Left ventricle myocardium inferior (tissue), 1 donor: ENCODE results near the gene PCNX2. TPM values are rescaled to one million over a fixed set of nuclear protein-coding genes. Genes with fewer than 3 reads are reported as not detected.

Source experiments
- DNase-seq: peaks from one replicate; pipeline ENCODE4 v3.0.0-alpha.2; 2020
- H3K27ac ChIP-seq: fragments of 200-600 bp; replicated peaks from 2 replicates; pipeline ENCODE4 v1.8.0; 2021
- H3K27me3 ChIP-seq: fragments of 200-600 bp; 2 replicates; pipeline ENCODE4 v1.8.0; 2021; ENCODE audit warnings: low read depth
- H3K36me3 ChIP-seq: fragments of 200-600 bp; 2 replicates; pipeline ENCODE4 v1.8.0; 2021
- H3K4me1 ChIP-seq: fragments of 200-600 bp; 2 replicates; pipeline ENCODE4 v1.8.0; 2021
- H3K4me3 ChIP-seq: fragments of 200-600 bp; 2 replicates; pipeline ENCODE4 v1.8.0; 2021; ENCODE audit warnings: mild to moderate bottlenecking, moderate library complexity
- H3K9me3 ChIP-seq: fragments of 200-600 bp; replicated peaks from 2 replicates; pipeline ENCODE4 v1.8.0; 2021
- intact Hi-C: fragments of 100-400 bp; cut with micrococcal nuclease; formaldehyde crosslinking; loops from one replicate; pipeline ENCODE4 v1.11.0; 2022
- total RNA-seq: library from RNA; stranded (reverse); fragmentation: NEBNext Ultra II Directional; extraction: Animal tissue kit (Norgen Biotek cat#: 25700); gene quantifications from one replicate; pipeline ENCODE4 v1.2.1, GENCODE V29; 2021
- TF ChIP-seq, protein P1 (sequence below): fragments of 200-600 bp; IDR thresholded peaks from 2 replicates; pipeline ENCODE4 v1.8.0; 2021; ENCODE audit warnings: antibody characterized with exemption, mild to moderate bottlenecking, borderline replicate concordance
- donor health status: DM: no; HTN: yes; CAD: no; lungs with severe emphysema.

The PCNX2 gene
- total RNA-seq, 1 donor from 2014 or later, result 0.82 TPM

DNA sequence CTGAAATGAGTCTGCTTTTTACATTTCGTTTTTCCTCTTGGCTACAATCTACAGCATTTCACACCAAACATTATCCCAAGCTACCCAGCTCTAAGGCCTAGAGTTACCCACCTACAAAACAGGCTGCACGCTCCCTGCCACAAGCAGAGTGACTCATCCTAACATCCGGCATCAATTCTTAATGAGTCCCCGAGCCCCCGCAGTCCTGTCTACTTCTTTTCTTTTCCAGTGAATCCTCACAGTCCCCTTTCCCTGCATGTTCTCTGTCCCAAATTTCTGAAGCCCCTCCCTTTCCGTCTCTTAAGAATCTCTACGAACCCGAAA, 650 bp downstream of the PCNX2 start:
- H3K27me3 ChIP-seq, result peaks cover 48% of the 10 kb centered on the region

DNA sequence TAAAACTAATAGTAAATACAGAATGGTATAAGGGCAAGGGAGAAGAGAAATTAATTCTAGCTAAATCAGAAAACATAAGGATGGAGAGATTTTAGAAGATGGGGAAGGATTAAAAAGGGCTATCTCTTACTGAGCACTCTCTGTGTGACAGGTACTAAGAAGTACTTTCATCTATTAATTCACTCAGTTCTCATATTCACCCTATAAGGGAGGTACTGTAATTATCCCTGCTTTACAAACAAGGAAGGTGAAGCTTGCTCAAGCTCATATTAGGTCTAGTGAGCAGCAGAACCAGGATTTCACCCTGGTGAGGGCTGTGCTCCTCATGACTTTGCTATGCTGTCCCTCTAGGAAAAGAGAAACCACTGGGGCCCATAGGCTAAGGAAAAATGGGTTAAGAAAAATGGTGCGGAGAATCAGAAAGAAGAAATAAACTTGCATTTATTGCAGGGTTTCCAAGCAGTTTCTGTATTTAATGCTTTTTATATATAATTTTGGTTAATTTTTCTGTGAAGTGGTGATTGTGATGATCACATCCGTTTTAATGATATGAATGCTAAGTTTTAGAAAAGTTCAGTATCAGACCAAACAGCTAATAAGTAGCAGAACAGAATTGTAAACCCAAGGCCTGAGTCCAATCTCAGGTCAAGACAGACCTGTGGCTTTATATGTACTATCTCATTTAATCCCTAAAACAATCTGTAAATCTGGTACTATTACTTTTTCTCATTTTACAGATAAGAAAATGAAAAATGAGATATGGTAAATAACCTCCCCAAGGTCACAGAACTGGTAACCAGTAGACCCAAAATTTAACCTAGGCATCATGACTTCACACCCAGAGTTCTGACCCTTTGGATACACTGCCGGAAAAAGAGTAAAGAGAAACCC, 1.7 kb downstream of the PCNX2 start:
- Histone ChIP-seq H3K27me3 (peaks cover 37% of the 10 kb centered on the region), H3K4me3 (no peak overlapping the region), H3K4me1 (peaks cover 11% of the 10 kb centered on the region), H3K9me3 (no peaks in the 10 kb centered on the region), H3K27ac (no peak overlapping the region), H3K36me3 (no peaks in the 10 kb centered on the region)
- TF ChIP-seq, protein P1, sequence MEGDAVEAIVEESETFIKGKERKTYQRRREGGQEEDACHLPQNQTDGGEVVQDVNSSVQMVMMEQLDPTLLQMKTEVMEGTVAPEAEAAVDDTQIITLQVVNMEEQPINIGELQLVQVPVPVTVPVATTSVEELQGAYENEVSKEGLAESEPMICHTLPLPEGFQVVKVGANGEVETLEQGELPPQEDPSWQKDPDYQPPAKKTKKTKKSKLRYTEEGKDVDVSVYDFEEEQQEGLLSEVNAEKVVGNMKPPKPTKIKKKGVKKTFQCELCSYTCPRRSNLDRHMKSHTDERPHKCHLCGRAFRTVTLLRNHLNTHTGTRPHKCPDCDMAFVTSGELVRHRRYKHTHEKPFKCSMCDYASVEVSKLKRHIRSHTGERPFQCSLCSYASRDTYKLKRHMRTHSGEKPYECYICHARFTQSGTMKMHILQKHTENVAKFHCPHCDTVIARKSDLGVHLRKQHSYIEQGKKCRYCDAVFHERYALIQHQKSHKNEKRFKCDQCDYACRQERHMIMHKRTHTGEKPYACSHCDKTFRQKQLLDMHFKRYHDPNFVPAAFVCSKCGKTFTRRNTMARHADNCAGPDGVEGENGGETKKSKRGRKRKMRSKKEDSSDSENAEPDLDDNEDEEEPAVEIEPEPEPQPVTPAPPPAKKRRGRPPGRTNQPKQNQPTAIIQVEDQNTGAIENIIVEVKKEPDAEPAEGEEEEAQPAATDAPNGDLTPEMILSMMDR, result no peak
- no peak for DNase-seq
- intact Hi-C loops, result no loop called here

More for the DNA sequence above, 650 bp downstream of the PCNX2 start:
- H3K4me1 ChIP-seq, result peaks cover 11% of the 10 kb centered on the region
- DNase-seq, result no peak
- peak overlapping the region; percentile 67 for H3K4me3 ChIP-seq
- H3K36me3 ChIP-seq, result no peaks in the 10 kb centered on the region
- no peak overlapping the region for H3K27ac ChIP-seq
- H3K9me3 ChIP-seq, result no peaks in the 10 kb centered on the region
- TF ChIP-seq, protein P1, result no peak
- intact Hi-C loops, result no loop called here

DNA sequence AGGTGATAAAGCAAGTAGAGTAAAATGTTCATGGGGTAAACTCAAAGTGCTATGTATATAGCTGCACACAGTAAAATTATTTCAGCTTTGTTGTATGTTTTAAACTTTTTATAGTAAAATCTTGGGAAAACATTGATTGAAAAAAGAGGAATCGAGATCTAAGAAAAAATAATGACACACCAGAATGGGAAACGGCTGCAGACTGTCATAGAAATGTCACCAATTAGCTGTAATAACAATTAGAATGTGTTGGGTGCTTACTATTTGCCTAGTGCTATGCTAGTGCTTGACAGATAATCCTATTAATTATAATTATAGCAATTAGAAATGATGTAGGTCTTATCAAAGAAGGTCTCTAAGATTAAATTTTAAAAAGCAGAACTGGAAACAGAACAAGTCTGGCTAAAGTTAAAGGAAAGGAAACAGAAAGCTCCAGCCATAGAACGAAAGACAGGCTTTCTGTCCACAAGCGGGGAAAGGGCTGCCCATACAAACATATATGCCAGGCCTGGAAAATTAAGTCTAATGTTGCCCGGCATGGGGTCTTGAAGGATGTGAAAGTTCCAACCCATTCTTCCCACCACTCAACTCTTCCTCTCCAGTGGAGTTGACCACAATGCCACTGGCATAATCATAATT, 5.0 kb downstream of the PCNX2 start:
- Histone ChIP-seq H3K4me3 (no peak overlapping the region), H3K4me1 (peaks cover 8% of the 10 kb centered on the region), H3K36me3 (no peaks in the 10 kb centered on the region), H3K27ac (no peak overlapping the region), H3K27me3 (peaks cover 7% of the 10 kb centered on the region), H3K9me3 (no peaks in the 10 kb centered on the region)
- intact Hi-C loops, result no loop called here
- TF ChIP-seq, protein P1, result no peak
- DNase-seq, result no peak

DNA sequence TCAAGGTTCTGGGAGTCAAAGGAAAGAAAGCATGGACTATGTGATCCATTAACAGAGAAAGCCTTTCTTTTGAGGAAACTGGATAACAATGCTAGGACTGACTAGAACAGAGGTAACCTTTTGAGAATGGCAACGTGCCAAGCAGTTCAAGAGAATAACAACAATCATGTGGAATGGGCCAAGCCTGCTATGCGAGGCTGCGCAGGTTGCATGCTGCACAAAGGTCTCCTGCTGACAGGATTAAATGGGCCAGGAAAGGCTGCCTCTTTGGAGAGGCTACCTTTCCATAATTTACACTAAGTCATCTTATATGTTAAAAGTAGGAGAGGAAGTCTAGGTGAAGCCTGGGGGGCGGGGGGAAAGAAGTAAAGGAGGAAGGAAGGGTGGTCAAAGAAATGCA, 5.8 kb downstream of the PCNX2 start:
- Histone ChIP-seq H3K27me3 (peaks cover 3% of the 10 kb centered on the region), H3K27ac (no peak overlapping the region), H3K36me3 (no peaks in the 10 kb centered on the region), H3K9me3 (no peaks in the 10 kb centered on the region), H3K4me3 (no peak overlapping the region), H3K4me1 (no peaks in the 10 kb centered on the region)
- TF ChIP-seq, protein P1, result no peak
- intact Hi-C loops, result no loop called here
- no peak for DNase-seq

DNA sequence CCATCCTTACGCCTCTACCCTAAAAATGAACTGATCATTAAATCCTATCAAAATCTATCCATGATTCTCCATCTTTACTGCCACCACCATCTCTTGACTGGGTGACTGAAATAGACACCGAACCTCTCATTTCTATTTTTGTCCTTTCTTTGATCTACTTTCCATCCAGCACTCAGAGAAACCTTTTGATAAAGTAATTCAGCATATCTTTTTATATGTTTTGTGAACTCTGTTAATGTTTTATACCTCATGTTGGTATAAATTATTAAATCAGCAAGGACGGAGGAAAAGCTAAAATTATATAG, 13.0 kb downstream of the PCNX2 start:
- Histone ChIP-seq H3K4me3 (no peak overlapping the region), H3K36me3 (no peaks in the 10 kb centered on the region), H3K27me3 (peaks cover 8% of the 10 kb centered on the region), H3K4me1 (no peaks in the 10 kb centered on the region), H3K9me3 (no peaks in the 10 kb centered on the region), H3K27ac (no peak overlapping the region)
- intact Hi-C loops, result no loop called here
- DNase-seq, result no peak
- TF ChIP-seq, protein P1, result no peak
